ENCODE data around the gene MT2A. TPM values are rescaled to one million over a fixed set of nuclear protein-coding genes. Genes with fewer than 3 reads are reported as not detected.
A peak's percentile ranks its signal among the peaks of the same experiment; 100 is the strongest.

The MT2A gene
- total and polyA plus RNA-seq, 10 donors: 25.3 to 176 (median 60.5) TPM

DNA sequence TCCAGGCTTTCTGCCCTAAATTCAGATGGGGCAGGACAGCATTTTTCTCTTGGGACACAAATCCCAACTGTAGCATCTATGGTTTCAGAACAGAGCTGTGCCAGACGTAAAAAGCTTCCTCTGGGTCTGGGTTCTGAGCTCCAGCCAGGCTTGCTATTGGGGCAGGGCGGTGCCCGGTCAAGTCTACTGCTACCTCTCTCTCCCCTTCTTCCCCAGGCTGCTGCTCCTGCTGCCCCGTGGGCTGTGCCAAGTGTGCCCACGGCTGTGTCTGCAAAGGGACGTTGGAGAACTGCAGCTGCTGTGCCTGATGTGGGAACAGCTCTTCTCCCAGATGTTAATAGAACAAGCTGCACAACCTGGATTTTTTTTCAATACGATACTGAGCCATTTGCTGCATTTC lies 25.2 kb downstream of the MT2A start:
- 36 to 72% (median 50%) methylated on average over 7 of the region's 7 CpGs for WGBS, 5 donors
- peak overlapping the region in 2 of 8 donors; percentile 52 to 65 for H3K4me3 ChIP-seq
- no peak overlapping the region for H3K27ac ChIP-seq
- H3K36me3 ChIP-seq: no peaks in the 10 kb centered on the region
- peaks cover 12 to 64% (median 40%) of the 10 kb centered on the region in 6 donors for H3K4me1 ChIP-seq
- intact Hi-C loops (cut with DNase I; ENCODE audit: low total_unique reads): no loop called here
- peaks cover 5 to 77% (median 63%) of the 10 kb centered on the region in 7 donors for H3K27me3 ChIP-seq (replicated peaks in 1 of 7)
- TF ChIP-seq POLR2A (IDR thresholded peaks at IDR 0.05) (no peak), POLR2AphosphoS5 (IDR thresholded peaks at IDR 0.05) (no peak)
- TF ChIP-seq, protein P1, sequence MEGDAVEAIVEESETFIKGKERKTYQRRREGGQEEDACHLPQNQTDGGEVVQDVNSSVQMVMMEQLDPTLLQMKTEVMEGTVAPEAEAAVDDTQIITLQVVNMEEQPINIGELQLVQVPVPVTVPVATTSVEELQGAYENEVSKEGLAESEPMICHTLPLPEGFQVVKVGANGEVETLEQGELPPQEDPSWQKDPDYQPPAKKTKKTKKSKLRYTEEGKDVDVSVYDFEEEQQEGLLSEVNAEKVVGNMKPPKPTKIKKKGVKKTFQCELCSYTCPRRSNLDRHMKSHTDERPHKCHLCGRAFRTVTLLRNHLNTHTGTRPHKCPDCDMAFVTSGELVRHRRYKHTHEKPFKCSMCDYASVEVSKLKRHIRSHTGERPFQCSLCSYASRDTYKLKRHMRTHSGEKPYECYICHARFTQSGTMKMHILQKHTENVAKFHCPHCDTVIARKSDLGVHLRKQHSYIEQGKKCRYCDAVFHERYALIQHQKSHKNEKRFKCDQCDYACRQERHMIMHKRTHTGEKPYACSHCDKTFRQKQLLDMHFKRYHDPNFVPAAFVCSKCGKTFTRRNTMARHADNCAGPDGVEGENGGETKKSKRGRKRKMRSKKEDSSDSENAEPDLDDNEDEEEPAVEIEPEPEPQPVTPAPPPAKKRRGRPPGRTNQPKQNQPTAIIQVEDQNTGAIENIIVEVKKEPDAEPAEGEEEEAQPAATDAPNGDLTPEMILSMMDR (IDR thresholded peaks at IDR 0.05 in 8 of 11, conservative IDR thresholded peaks at IDR 0.05 in 3 of 11): no peak
- no peaks in the 10 kb centered on the region for H3K9me3 ChIP-seq
- DNase-seq: no peak

DNA sequence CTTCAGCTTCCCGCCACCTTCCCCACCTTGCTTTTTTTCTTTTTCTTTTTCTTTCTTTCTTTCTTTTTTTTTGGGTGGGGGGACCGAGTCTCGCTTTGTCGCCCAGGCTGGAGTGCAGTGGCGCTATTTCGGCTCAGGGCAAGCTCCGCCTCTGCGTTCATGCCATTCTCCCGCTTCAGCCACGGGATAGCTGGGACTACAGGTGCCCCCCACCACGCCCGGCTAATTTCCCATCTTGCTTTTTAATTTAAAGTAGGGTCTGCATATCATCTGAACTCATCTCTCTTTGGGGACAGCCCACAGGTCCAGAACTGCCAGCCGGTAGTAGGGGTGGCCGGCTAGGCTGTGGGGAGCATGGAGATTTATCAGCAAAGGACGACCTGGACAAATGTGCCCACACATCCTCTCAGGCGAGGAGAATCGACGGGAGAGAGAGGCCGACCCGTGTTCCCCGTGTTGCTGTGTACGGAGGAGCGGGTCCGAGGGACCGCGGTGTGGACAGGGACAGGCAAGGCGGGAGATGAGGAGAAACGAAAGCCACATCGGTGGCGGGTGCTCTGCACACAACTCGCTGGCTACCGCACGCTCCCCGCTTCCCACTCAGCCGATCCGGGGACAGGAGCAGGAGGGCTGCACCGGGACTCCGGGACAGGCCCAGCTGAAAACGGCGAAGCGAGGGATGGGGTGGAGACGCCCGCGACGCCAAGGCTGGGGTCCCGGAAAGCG lies 26.5 kb downstream of the MT2A start:
- intact Hi-C loops (cut with DNase I; ENCODE audit: low total_unique reads): no loop called here
- H3K36me3 ChIP-seq: no peaks in the 10 kb centered on the region
- peak overlapping the region in 6 of 8 donors; percentile 8 to 53 (median 22) for H3K4me3 ChIP-seq
- H3K27me3 ChIP-seq (replicated peaks in 1 of 7): peaks cover 5 to 91% (median 75%) of the 10 kb centered on the region in 7 donors
- H3K27ac ChIP-seq: no peak overlapping the region
- H3K4me1 ChIP-seq: peaks cover 14 to 58% (median 38%) of the 10 kb centered on the region in 6 donors
- DNase-seq: no peak
- 9 to 16% (median 14%) methylated on average over 47 of the region's 47 CpGs for WGBS, 5 donors
- H3K9me3 ChIP-seq: no peaks in the 10 kb centered on the region
- TF ChIP-seq POLR2AphosphoS5 (IDR thresholded peaks at IDR 0.05): peak in 1 of 3 donors; percentile 49
- TF ChIP-seq, protein P1 (IDR thresholded peaks at IDR 0.05 in 8 of 11, conservative IDR thresholded peaks at IDR 0.05 in 3 of 11): no peak

DNA sequence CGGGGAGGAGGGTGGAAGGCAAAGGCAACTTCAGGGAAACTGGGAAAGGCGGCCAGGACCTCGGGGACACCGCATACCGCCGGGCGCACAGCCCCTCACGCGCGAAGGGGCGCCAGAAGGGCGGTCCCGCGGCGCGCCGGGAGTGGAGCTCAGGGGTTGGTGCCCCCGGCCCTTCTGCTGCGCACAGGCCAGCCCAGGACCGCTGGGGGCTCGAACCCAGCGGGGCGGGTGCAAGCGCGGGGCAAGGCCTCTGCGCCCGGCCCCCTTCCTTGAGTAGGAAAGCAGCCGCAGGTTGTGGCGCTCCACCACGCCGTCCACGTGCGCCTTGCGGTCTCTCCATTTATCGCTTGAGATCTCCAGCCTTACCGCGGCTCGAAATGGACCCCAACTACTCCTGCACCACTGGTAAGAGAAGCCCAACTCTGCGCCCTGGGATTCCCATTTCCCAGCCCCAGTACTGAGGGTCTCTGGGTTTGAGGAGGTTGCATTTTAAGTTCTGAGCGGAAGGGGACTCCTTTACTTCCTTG lies 27.1 kb downstream of the MT2A start:
- DNase-seq: no peak
- no peaks in the 10 kb centered on the region for H3K36me3 ChIP-seq
- intact Hi-C loops (cut with DNase I; ENCODE audit: low total_unique reads): no loop called here
- 3 to 21% (median 5%) methylated on average over 24 to 40 of the region's 40 CpGs for WGBS, 5 donors
- no peak overlapping the region for H3K27ac ChIP-seq
- peaks cover 5 to 97% (median 75%) of the 10 kb centered on the region in 7 donors for H3K27me3 ChIP-seq (replicated peaks in 1 of 7)
- peaks cover 14 to 52% (median 36%) of the 10 kb centered on the region in 6 donors for H3K4me1 ChIP-seq
- peak in 1 of 3 donors; percentile 27 for TF ChIP-seq POLR2AphosphoS5 (IDR thresholded peaks at IDR 0.05)
- TF ChIP-seq, protein P1 (IDR thresholded peaks at IDR 0.05 in 8 of 11, conservative IDR thresholded peaks at IDR 0.05 in 3 of 11): no peak
- no peaks in the 10 kb centered on the region for H3K9me3 ChIP-seq
- peak overlapping the region in 6 of 8 donors; percentile 8 to 53 (median 18) for H3K4me3 ChIP-seq
